ENCODE measurements around the gene CRABP1. TPM values are rescaled to one million over a fixed set of nuclear protein-coding genes. Genes with fewer than 3 reads are reported as not detected.

CRABP1 gene
- total and polyA plus RNA-seq, 10 donors: 3.5 to 159 (median 29.8) TPM

DNA sequence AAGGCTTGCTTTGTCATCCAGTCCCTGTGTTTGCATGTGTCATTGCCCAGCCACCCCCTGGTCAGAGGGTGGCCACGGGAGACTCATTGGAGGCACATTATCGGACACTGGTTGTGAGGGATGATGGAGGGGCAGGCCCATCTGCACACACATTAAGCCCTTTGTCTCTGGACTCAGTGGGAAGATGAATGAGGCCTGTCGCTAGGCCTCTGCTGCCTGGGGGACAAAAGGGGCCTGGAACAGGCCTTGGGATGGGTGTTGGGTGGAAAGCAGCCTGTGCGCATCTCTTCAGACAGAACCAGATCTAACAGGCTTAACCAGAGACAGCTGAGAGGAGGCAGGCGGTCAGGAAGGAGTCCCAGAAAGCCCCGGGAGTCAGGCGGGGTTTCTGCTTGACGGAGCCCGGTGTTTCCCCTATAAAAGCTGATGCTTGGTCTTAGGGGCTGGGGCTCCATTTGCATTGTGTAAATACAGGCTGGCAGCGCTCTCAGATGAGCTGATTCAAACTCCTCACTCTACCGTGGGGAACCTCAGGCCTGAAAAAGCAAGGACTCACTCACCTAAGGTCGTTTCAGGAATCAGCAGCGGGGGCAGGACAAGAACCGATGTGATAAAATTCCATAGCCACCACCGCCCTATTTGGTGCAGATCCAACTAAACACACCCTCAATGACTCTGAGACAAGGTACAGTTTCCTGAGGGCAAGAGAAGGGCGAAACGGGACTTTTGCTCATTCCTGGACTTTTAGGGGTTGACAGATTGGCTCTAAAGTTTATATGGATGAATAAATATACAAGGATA, 23.7 kb upstream of the CRABP1 start:
- no peaks in the 10 kb centered on the region for H3K36me3 ChIP-seq
- H3K27me3 ChIP-seq (replicated peaks in 1 of 7): no peaks in the 10 kb centered on the region
- 79 to 90% (median 81%) methylated on average over 16 to 17 of the region's 17 CpGs for WGBS, 5 donors
- H3K4me3 ChIP-seq: no peak overlapping the region
- no peaks in the 10 kb centered on the region for H3K4me1 ChIP-seq
- peak; percentile 47 for DNase-seq
- no peak overlapping the region for H3K27ac ChIP-seq
- intact Hi-C loops (cut with DNase I; ENCODE audit: low total_unique reads): no loop called here
- no peak for TF ChIP-seq POLR2A (IDR thresholded peaks at IDR 0.05)
- TF ChIP-seq POLR2AphosphoS5 (IDR thresholded peaks at IDR 0.05): no peak
- TF ChIP-seq, protein P1, sequence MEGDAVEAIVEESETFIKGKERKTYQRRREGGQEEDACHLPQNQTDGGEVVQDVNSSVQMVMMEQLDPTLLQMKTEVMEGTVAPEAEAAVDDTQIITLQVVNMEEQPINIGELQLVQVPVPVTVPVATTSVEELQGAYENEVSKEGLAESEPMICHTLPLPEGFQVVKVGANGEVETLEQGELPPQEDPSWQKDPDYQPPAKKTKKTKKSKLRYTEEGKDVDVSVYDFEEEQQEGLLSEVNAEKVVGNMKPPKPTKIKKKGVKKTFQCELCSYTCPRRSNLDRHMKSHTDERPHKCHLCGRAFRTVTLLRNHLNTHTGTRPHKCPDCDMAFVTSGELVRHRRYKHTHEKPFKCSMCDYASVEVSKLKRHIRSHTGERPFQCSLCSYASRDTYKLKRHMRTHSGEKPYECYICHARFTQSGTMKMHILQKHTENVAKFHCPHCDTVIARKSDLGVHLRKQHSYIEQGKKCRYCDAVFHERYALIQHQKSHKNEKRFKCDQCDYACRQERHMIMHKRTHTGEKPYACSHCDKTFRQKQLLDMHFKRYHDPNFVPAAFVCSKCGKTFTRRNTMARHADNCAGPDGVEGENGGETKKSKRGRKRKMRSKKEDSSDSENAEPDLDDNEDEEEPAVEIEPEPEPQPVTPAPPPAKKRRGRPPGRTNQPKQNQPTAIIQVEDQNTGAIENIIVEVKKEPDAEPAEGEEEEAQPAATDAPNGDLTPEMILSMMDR (IDR thresholded peaks at IDR 0.05 in 8 of 11, conservative IDR thresholded peaks at IDR 0.05 in 3 of 11): no peak
- no peaks in the 10 kb centered on the region for H3K9me3 ChIP-seq

DNA sequence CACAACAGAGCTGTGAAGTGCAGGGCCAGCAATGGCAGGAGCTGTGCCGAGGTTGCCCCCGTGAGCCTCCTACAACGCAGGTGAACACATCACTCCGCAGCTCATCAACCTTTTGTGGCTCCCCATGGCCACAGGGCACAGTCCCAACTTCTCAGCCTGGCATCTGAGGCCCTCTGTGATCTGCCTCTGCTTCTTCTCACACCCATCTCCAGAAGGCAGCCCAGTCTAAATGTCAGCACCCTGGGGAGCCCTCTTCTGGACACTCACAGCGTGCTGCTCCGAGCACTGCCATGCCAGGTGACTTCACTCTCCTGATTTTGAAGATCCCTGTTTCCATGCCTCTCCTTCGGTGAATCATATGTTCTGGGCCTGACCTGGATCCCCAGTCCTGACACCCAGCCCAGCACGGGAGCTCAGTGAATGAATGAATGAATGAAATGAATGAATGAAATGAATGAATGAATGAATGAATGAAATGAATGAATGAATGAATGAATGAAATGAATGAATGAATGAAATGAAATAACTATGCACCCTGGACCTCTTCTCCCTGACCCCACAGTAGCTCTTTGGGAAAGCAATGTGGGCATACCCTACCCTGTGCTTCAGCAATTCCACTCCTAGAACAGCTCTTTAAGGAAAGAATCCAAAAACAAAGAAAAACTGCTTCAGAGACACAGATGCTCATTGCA, 22.9 kb upstream of the CRABP1 start:
- TF ChIP-seq POLR2A (IDR thresholded peaks at IDR 0.05): no peak
- TF ChIP-seq, protein P1 (IDR thresholded peaks at IDR 0.05 in 8 of 11, conservative IDR thresholded peaks at IDR 0.05 in 3 of 11): no peak
- no peak for TF ChIP-seq POLR2AphosphoS5 (IDR thresholded peaks at IDR 0.05)
- Histone ChIP-seq H3K9me3 (no peaks in the 10 kb centered on the region), H3K4me3 (no peak overlapping the region), H3K27ac (no peak overlapping the region), H3K36me3 (no peaks in the 10 kb centered on the region), H3K4me1 (peaks cover 0 to 7% (median 0%) of the 10 kb centered on the region in 6 donors), H3K27me3 (replicated peaks in 1 of 7) (no peaks in the 10 kb centered on the region)
- peak; percentile 27 for DNase-seq
- 91 to 94% (median 93%) methylated on average over 8 of the region's 8 CpGs for WGBS, 5 donors
- intact Hi-C loops (cut with DNase I; ENCODE audit: low total_unique reads): no loop called here

DNA sequence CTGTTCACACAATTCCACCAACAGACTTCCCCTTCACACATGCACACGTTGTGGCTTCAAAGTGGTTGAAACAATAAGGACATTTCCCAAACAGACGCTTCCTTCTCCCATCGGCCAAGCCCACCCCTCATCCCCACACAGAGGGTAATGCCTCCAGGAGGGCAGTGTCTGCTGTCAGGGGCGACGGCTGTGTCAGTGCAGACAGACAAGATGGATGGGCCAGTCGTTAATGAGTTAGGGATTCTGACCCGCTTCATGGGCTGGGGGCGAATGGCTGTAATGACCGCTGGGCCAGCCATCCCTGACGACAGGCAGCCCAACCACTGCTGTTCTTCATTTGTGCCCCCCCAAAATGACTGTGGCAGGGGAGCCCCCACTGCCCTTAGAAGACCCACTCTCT, 20.6 kb upstream of the CRABP1 start:
- no peaks in the 10 kb centered on the region for H3K9me3 ChIP-seq
- 67 to 76% (median 70%) methylated on average over 9 to 10 of the region's 10 CpGs for WGBS, 5 donors
- DNase-seq: peak; percentile 58

DNA sequence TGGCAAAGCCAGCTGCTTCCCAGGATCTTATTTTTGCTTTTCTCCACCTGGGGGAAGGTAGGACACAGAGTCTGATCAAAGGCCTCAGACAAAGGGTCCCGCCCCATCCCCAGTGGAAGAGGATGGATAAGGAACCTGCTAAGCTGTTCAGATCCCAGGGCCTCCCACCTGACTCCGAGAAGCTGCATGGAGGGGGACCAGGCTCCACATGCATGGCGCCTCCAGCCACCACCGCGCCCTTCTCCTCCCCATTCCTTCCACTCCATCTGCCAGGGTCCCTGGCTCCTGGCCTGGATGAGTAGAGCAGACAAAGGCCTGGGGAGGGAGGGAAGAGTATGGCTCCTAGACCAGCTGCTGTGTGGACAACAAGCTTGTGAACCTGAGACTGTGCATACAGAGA, 20.0 kb upstream of the CRABP1 start:
- Histone ChIP-seq H3K4me3 (no peak overlapping the region), H3K27ac (no peak overlapping the region), H3K4me1 (peaks cover 0 to 18% (median 0%) of the 10 kb centered on the region in 6 donors), H3K27me3 (replicated peaks in 1 of 7) (peaks cover 0 to 3% (median 0%) of the 10 kb centered on the region in 7 donors), H3K9me3 (no peaks in the 10 kb centered on the region), H3K36me3 (no peaks in the 10 kb centered on the region)
- TF ChIP-seq POLR2AphosphoS5 (IDR thresholded peaks at IDR 0.05): no peak
- TF ChIP-seq, protein P1 (IDR thresholded peaks at IDR 0.05 in 8 of 11, conservative IDR thresholded peaks at IDR 0.05 in 3 of 11): no peak
- no peak for TF ChIP-seq POLR2A (IDR thresholded peaks at IDR 0.05)
- DNase-seq: peak; percentile 42
- intact Hi-C loops (cut with DNase I; ENCODE audit: low total_unique reads): no loop called here
- WGBS, 5 donors: 92 to 98% (median 95%) methylated on average over 5 of the region's 5 CpGs

More for the DNA sequence above, 20.6 kb upstream of the CRABP1 start:
- H3K4me3 ChIP-seq: no peak overlapping the region
- H3K27ac ChIP-seq: no peak overlapping the region
- no peak for TF ChIP-seq POLR2A (IDR thresholded peaks at IDR 0.05)
- intact Hi-C loops (cut with DNase I; ENCODE audit: low total_unique reads): no loop called here
- H3K4me1 ChIP-seq: peaks cover 0 to 18% (median 0%) of the 10 kb centered on the region in 6 donors
- H3K27me3 ChIP-seq (replicated peaks in 1 of 7): peaks cover 0 to 3% (median 0%) of the 10 kb centered on the region in 7 donors
- no peaks in the 10 kb centered on the region for H3K36me3 ChIP-seq

All from spleen (tissue), 11 donors.